ENCODE results near the gene CES1. TPM values are rescaled to one million over a fixed set of nuclear protein-coding genes. Genes with fewer than 3 reads are reported as not detected.

The CES1 gene
- 10 to 100 TPM in 2 of 4 donors, 1 to 10 TPM in 2; 1.3 to 31.7 (median 14.5) TPM for total RNA-seq

DNA sequence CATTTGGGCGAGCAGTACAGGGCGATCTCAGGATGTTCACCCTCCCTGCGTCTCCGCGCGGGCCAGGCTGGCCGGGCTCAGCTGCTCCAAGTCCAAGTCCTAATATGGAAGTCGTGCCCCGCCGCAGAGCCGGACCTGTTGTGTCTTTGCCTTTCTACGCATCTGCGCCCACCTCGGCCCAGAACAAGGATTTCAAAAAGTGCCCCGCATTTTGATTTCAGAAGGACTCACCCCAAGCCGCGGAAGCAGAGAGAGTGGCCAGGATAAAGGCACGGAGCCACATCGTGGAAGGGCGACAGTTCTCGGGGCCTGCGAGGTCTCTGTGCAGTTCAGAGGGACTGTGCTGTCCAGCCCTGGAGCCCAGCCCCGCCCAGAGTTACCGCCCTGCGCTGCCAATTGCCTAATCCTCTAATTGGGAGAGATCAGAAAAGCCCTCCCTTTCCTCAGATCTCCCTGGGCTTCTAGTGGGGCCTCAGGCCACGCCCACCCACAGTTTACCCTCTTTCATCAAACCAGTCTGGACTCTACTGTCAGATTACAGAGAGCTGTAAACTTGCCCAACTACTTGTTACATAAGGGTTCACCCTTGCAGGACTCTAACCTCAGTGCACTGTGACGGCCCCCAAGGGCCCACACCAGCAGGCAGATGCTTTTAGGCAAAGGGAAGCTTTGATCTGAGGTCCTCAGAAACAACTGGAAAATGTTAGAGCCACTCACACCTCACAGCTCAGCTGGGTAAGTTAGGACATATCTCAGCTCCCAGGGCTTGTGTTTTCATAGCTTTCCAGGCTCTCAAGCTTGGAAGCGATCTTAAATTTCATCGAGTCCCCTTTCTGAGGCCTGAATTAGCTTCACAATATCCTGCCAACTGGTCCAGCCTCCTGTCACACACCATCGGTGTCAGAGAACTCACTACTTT, at the start of gene CES1:
TSS of gene CES1 (minus strand) at position 324 of the 919 bp plus-strand sequence. CDS start at position 283, 41 bp downstream.
- H3K9me3 ChIP-seq: no peaks in the 10 kb centered on the region
- H3K27ac ChIP-seq: no peak within 1 kb of the TSS
- no peak within 1 kb of the TSS for H3K4me3 ChIP-seq
- H3K27me3 ChIP-seq: no peaks in the 10 kb centered on the region
- peak in 1 of 2 donors; percentile 39 for DNase-seq
- TF ChIP-seq, protein P1, sequence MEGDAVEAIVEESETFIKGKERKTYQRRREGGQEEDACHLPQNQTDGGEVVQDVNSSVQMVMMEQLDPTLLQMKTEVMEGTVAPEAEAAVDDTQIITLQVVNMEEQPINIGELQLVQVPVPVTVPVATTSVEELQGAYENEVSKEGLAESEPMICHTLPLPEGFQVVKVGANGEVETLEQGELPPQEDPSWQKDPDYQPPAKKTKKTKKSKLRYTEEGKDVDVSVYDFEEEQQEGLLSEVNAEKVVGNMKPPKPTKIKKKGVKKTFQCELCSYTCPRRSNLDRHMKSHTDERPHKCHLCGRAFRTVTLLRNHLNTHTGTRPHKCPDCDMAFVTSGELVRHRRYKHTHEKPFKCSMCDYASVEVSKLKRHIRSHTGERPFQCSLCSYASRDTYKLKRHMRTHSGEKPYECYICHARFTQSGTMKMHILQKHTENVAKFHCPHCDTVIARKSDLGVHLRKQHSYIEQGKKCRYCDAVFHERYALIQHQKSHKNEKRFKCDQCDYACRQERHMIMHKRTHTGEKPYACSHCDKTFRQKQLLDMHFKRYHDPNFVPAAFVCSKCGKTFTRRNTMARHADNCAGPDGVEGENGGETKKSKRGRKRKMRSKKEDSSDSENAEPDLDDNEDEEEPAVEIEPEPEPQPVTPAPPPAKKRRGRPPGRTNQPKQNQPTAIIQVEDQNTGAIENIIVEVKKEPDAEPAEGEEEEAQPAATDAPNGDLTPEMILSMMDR (IDR thresholded peaks at IDR 0.05): no peak
- intact Hi-C loops (cut with DNase I; ENCODE audit: low total_unique reads): no loop called here
- no peaks in the 10 kb centered on the region for H3K4me1 ChIP-seq
- H3K36me3 ChIP-seq: no peaks in the 10 kb centered on the region

DNA sequence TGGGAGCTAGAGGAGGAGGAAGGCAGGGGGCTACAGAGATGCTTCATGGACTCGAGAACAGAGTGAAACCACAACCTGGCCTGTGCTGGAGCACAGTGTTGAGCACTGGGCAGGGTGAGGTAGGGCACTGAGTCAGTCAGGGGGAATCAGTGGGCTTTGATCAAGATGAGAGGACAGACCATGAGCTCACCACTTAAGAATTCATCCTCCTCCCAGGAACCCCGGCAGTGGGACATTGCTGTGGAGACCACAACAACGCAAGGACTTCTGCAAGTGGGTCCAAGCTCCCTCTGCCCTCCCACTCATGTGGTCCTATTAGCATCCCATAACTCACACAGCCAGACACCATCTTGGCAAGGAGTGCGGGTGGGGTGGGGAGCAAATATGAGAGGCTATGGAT, 44.0 kb upstream of the CES1 start:
- no peaks in the 10 kb centered on the region for H3K9me3 ChIP-seq
- H3K4me3 ChIP-seq: no peak overlapping the region
- H3K4me1 ChIP-seq: no peaks in the 10 kb centered on the region
- H3K27ac ChIP-seq: no peak overlapping the region
- no peaks in the 10 kb centered on the region for H3K36me3 ChIP-seq
- intact Hi-C loops (cut with DNase I; ENCODE audit: low total_unique reads): no loop called here
- H3K27me3 ChIP-seq: no peaks in the 10 kb centered on the region
- TF ChIP-seq POLR2A (IDR thresholded peaks at IDR 0.05): no peak
- TF ChIP-seq, protein P1 (IDR thresholded peaks at IDR 0.05): no peak
- no peak for DNase-seq

DNA sequence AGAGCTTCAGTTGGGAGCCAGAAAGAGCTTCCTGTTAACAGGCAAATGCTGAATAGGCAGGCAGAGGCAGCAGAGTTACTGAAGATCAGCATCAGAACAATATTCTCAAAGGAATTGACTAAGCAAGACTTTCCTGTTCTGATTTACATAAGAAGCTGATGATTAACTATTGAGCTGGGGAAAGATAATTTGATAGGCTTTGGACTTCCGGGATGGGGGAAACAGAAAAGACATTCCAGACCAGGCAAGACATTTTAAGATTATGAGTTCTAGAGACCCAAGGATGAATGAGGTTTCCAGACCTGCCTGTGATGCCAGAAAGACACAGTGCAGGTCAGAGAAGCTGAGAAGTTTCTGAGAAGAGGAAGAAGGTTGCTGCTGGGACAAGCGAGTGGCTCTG, 42.4 kb upstream of the CES1 start, which contains the start of gene CES5A:
TSS of gene CES5A (minus strand) at position 101 of the 400 bp plus-strand sequence. CDS start 152 bp downstream, outside the sequence.
- Histone ChIP-seq H3K9me3 (no peaks in the 10 kb centered on the region), H3K36me3 (no peaks in the 10 kb centered on the region), H3K4me3 (no peak within 1 kb of the TSS), H3K4me1 (no peaks in the 10 kb centered on the region), H3K27me3 (no peaks in the 10 kb centered on the region), H3K27ac (no peak within 1 kb of the TSS)
- intact Hi-C loops (cut with DNase I; ENCODE audit: low total_unique reads): no loop called here
- TF ChIP-seq POLR2A (IDR thresholded peaks at IDR 0.05): no peak
- TF ChIP-seq, protein P1 (IDR thresholded peaks at IDR 0.05): no peak
- DNase-seq: no peak

DNA sequence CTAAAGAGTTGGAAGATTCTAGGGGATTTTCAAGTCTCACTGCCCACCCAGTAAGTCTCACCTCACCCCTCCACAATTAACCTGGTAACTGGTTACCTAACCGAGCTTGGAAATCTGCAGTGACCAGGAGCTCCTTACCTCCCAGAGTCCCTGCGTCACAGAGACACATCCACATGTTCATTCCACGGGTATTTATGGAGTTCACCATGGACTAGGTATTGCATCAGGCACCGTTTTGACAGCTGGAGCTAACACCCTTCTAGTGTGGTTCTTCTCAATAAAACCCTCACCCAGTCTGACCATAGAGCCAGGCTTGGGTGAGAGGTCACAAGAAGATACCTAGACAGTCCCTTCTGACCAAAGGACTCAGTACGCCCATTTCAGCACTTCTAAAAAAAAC, 40.2 kb upstream of the CES1 start:
- no peaks in the 10 kb centered on the region for H3K27me3 ChIP-seq
- intact Hi-C loops (cut with DNase I; ENCODE audit: low total_unique reads): no loop called here
- no peaks in the 10 kb centered on the region for H3K36me3 ChIP-seq
- H3K9me3 ChIP-seq: no peaks in the 10 kb centered on the region
- no peak for DNase-seq
- no peak for TF ChIP-seq POLR2A (IDR thresholded peaks at IDR 0.05)
- TF ChIP-seq, protein P1 (IDR thresholded peaks at IDR 0.05): no peak
- no peak overlapping the region for H3K27ac ChIP-seq
- no peak overlapping the region for H3K4me3 ChIP-seq
- H3K4me1 ChIP-seq: no peaks in the 10 kb centered on the region

DNA sequence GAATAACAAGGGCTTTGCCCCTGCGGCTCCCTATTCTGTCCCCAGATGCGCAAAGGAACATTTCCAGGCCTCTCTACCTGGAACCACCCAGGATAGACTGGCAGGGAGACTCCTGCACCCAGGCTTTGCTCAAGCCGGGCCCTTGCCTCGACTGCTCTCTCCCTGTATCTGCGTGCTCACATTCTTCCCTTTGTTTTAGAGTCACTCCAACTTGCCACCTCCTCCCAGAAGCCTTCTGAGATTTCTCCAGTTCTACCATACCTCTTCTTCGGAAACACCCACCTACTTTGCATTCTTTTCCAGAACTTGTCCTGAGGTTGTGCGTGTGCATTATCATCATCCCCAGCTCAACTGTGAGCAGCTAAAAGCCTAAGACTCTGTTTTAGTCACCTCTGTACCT, 39.2 kb upstream of the CES1 start:
- Histone ChIP-seq H3K27me3 (no peaks in the 10 kb centered on the region), H3K27ac (no peak overlapping the region), H3K36me3 (no peaks in the 10 kb centered on the region), H3K4me1 (no peaks in the 10 kb centered on the region), H3K4me3 (no peak overlapping the region), H3K9me3 (no peaks in the 10 kb centered on the region)
- intact Hi-C loops (cut with DNase I; ENCODE audit: low total_unique reads): no loop called here
- no peak for DNase-seq
- TF ChIP-seq, protein P1 (IDR thresholded peaks at IDR 0.05): no peak
- TF ChIP-seq POLR2A (IDR thresholded peaks at IDR 0.05): no peak

All from uterus (tissue), 4 donors.